ENCODE data around the gene ATP5ME.
"Not testable (repeated sequence)": the region's sequence is repeated elsewhere in the genome, so short reads cannot be mapped to it uniquely, and the experiment has no call there.

The ATP5ME gene

DNA sequence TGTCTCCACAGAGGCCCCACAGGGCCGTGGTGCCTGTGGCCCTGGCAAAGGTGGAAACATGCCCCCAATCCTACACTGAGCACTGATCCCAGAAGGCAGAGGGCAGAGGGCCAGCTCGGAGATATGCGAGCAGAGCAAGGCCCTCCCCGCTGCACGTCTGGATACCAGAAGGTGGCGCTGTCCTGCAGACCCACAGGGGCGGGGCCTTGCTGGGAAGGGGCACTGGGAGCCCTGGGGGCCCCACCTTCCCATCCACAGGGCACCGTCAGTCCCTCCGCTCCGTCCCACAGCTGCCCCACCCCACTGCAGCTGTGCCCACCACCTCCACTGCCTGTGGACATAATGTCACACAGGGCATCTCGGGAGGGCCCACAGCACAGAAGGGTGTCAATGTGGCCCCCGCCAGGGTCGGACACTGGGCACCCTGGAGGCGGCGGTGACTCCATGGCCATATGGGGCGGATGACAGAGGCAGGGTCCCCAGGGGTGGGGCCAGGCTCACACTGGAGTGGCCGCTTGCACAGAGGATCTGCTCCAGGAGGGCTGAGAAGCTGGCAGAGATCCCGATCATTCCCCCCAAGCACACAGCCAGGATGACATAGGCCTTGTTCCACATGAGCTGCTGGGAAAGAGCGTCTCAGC is 10.0 kb upstream of the ATP5ME start:
- peak; percentile 79 for DNase-seq (ENCODE audit: low spot score)

DNA sequence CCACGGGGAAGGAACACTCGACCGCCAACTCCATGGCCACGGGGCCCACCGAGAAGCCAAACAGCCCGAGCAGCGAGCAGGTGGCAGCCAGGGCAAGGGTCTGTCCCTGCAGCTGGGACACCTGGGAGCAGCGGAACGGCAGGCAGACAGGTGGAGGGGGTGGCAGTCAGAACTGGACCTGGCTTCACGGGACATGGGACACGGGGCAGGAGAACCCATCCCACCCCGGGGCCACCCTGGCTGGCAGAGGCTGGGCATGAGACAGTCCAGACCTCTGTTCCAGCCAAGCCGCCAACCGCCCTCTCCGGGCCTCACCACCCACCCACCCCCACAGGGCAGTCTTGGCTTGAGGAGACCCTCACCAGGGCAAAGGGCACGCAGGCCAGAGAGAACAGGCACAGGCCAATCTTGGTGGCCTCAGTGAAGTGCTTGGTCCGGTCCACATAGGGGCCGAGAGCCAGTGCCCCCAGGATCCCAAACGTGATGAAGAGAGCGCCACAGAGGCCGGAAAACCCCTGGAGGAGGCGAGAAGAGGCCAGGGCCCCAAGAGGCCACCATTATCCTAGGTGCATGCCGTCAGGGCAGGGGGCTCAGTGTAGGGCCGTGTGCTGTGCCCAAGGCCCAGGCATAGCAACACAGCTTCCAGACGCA is 9.3 kb upstream of the ATP5ME start:
- no peak for DNase-seq (ENCODE audit: low spot score)

DNA sequence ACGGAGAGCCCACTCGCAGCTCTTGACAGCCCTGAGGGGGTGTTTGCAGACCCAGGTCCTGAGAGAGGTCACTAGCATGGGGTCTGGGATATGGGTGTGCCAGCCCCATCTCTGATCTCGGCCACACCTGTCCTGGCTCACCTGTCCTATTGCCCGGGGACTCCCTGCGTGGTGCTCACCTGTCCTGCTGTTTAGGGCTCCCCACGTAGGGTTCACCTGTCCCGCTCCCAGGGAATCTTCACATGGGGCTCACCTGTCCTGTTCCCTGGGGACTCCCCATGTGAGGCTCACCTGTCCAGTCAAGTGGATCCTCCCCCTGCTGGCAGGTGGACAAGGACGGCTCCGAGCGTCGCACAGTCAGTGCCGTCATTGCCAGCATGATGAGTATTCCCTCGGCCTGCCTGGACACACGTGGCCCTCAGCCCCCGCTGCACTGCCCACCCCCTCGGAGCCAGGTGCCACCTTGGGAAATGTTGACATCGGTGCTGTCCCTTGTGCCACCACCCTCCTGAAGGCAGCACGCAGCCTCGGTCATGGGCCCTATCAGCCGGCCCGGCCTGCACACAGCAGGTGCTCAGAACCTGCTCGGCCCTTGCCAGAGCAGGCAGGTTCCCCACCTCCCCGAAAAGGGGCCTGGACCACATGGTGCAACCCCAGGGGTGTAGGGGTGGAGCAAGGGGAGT is 8.6 kb upstream of the ATP5ME start:
- DNase-seq (ENCODE audit: low spot score) = no peak

DNA sequence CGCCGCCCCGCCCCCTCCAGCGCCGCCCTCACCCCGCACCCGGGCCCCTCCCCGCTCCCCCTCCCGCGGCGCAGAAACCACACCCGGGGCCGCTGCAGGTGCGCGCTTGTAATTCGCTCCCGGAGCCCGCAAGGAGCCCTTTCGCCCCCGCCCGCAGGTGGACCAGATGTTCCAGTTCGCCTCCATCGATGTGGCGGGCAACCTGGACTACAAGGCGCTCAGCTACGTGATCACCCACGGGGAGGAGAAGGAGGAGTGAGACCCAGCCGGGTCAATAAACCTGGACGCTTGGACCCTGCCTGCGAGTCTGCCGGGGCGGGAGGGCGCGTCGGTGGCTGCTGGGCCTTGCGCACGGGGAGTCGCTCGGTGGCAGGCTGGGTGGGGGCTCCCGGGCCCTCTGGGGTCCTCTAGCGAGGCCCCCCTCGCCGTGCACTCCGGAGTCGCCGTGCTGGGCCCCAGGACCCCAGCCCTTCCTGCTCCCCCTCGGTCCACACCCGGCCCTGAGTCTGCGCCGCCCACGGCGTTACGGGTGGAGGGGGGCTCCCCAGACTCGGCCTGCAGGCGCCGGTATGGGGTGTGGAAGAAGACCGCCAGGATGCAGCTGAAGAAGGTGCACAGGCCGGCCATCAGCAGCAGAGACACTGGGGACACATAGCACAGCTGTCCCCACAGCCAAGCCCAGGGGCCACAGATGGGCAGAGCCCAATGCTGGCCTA is 7.8 kb upstream of the ATP5ME start:
- no peak for DNase-seq (ENCODE audit: low spot score)

GRCh38 chr4:680928-681645 is 7.0 kb upstream of the ATP5ME start:
- no peak for DNase-seq (ENCODE audit: low spot score)

- peak; percentile 43 for DNase-seq (ENCODE audit: low spot score)
Measured at GRCh38 chr4:680551-680927, 6.5 kb upstream of the ATP5ME start.

- no peak for DNase-seq (ENCODE audit: low spot score)
Measured at GRCh38 chr4:680091-680490, 6.0 kb upstream of the ATP5ME start.

DNA sequence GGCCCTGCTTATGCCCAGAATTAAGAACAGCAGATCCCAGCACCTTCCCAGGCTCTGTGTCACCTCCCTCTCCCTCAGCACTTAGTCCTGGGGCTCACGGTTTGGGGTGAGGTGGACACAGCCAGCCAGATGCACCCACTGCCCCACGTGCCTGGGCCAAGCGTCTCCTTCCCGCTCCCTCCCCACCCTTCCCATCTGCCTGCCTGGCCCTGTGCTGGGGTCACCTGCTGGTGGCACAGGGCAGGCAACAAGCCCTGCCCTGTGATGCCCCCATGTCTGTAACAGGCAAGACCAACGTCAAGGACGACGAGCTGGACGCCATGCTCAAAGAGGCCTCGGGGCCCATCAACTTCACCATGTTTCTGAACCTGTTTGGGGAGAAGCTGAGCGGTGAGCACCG is 5.6 kb upstream of the ATP5ME start:
- DNase-seq (ENCODE audit: low spot score) = no peak

DNA sequence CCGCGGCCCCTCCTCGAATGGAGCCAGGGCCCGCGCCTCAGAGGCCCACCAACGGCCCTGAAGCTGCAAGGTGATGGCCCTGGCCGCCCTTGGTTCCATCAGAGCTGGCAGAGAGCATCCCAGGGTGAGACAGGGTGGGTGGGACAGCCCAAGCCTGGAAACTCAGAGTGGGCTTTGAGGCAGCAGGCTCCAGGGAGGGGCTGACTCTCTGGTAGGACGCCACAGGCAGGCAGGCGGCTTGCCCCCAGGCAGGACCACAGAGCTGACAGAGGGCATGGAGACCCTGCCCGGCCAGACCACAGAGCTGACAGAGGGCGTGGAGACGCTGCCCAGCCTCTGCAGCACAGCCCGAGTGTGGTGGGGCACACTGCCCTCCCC is 5.0 kb upstream of the ATP5ME start:
- DNase-seq (ENCODE audit: low spot score) = no peak

DNA sequence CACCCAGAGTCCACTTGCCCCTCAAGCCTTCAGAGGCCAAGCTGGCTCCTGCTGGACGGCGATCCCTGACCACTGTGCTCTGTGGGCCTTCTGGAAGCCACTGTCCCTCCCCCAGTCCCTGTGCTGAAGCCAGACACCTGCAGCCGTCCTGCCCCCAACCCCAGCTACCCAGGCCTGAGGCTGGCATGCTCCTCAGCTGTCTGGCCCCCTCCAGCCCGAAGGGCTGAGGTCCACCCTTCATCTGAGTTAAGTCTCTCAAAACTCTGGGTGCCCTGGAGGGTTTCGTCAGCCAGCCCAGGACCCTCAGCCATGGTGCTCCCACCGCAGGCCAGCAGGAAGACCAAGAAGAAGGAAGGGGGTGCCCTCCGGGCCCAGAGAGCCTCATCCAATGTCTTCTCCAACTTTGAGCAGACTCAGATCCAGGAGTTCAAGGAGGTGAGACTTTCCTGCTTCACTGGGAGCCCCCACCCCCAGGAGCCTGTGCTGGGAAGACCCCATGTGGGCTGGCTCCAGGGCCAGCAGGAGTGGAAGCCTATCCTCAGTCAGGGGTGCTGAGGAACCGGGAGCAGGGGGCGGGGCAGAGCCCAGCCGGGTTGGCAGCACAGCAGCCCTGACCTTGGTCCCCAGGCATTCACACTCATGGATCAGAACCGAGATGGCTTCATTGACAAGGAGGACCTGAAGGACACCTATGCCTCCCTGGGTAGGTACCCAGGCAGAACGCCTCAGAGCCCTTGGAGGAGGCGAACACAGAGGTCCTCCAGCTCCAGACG is 4.4 kb upstream of the ATP5ME start:
- DNase-seq (ENCODE audit: low spot score) = no peak

DNA sequence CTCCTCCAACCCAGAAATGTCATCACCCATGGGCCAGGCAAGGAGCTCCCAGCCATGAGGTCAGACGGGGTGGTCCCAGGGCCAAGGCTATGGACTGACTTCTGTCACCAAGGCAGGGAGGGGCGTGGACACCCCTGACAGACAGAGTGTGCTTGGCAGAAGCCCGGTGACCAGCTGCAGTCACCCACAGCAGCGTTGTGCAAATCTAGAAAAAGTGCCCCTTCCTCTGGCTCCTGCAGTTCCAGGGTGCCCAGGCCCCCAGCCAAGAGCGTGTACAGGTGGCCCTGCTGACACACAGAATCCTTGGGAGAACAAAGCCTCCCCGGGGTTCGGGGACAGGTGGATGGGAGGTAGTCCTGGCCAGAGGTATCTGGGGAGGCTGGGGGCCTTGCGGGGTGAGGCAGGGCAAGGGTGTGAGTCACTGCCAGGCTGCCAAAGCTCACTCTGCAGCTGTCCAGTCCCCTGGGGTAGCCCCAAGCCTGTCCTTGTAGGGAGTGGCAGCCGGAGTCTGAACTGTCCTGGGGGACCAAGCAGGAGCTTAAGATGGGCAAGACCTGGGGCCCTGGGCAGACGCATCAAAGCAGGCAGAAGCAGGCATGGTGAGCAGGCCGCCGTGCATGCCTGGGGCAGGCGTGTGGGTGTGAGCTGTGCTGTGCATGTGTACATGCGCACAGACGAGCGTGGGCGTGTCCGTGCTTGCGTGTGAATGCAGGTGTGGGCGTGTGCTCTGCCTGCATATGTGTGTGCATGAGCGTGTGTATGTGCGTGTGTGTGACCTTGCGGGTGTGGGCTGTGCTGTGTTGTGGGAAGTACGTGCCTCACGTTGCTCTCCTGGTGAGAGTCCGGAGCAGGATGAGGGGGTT is 3.6 kb upstream of the ATP5ME start:
- peak; percentile 40 for DNase-seq (ENCODE audit: low spot score)

GRCh38 chr4:676871-677235 is 2.8 kb upstream of the ATP5ME start:
- no peak for DNase-seq (ENCODE audit: low spot score)

DNA sequence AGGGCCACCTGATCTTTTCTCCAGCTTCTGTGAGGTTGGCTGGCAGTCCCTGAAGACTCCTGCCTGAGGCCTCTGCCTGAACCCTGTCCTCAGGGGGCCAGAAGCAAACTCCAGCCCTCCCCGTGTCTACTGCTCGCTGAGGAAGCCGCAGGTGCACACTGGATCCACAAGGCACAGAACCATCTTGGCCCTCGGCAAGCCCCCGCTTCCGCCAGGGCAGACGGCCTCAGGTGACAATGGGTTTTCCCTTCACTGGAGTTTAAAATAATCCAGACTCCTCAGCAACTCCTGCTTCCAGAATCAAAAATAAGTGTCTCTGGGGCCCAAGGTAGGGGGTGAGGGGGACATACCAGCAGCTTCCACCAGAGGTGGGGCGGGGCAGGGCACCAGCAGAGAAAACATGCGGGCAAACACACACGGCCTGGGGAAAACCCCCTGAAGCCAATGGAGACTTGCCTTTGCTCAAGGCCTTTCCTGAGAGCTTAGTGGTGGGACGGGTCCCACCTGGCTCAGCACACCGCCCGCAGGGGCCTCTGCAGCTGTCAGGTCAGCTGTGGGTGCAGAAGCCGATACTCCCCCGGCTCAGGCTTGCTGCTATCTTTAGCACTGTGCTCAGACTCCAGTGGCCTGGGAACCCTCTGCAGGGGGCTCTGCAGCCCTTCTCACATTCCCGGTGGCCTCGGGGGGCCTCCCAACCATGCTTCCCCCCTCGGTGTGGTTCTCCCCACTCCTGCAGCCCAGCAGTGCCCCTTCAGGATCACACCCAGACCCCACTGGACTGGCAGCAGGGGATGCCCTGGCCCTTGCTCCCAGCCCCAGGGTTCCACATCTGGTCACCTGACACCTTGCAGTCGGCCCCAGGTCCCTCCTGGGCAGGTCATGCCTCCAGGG is 2.1 kb upstream of the ATP5ME start:
- DNase-seq (ENCODE audit: low spot score) = no peak

DNA sequence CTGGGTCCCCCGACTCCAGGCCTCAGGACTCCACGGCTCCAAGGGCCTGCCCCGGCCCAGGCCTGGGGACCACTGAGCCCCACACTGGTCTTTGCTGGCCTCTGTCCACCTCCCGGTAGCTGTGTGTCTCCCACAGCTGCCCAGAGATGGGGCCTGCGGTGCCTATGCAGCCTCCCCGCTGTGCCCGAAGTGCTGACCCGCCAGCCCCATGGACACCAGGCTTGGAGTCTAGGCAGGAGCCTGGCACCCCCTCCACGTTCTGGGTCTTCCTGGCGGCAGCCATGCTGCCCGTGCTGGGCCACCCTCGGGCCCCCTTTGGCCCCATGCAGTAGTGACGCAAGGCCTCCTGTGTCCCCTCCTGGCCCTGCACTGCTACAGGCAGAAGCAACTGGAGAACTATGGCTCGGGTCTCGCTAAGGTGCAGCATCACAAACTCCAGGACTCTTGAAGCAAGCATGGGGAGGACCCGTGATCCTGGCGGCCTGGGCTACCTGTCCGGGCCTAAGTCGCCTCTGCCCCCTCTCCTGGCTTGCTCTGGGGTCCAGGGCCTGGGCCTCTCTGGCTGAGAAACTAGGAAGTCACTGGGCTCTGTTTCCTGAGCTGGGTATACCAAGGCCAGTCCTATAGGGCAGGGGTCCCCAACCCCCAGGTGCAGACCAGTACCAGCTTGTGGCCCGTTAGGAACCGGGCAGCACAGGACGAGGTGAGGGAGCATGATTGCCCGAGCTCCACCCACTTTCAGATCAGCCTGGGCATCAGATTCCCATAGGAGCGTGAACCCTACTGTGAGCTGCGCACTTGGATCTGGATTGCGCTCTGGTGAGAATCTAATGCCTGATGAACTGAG is 1.2 kb upstream of the ATP5ME start:
- peak; percentile 48 for DNase-seq (ENCODE audit: low spot score)

DNA sequence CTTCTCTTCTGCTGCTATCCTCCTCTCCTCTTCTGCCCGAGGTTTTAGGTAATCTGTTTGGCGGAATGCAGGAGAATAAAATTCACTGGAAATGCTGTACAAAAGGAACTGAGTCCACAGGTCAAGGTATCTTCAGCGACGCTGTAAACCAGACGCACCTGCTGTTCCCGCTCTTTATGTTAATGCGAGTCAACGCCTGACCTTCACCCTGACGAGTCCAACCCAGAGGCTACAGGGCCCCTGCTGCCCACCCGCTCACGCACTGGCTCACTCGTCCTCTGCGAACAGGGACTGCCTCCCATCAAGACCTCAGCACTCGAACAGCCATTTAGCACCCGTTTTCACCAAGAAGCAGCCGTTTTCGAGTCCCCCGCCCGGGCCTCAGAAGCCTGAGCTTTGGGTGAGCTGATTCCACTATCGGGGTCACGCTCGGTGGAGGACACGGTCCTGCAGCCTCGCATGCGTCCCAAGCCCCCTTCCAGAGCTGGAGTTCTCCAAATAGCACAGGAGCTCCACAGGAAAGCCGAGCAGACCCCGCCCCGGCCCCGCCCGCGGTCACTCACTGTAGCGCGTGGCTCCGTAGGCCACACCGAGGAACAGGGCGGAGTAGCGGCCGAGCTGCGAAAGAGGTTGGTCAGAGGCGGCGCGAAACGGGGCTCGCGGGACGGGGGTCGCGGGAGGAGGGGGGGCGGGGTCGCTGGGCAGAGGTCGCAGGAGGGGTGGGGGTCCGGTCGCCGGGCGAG is 556 bp downstream of the ATP5ME start:
- DNase-seq (ENCODE audit: low spot score) = peak; percentile 38

DNA sequence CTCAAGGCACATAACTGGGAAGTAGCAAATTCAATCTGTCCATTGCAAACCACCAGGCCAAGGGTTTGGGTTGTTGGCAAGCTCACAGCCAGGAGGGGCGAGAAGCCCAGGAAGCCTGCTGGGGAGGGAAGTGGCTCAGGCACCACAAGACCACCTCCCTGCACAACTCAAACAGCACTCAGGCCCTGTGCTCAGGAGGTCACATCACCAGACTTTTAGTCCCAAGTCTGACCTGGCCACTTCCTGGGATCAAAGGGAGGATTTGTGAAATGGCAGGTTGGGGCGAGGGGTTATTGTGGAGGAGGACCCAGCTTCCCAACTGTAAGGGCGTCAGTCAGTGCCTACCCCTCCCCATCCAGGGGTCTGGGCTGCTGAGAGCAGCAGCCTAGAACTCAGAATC is 2.3 kb downstream of the ATP5ME start:
- DNase-seq (ENCODE audit: low spot score) = no peak

DNA sequence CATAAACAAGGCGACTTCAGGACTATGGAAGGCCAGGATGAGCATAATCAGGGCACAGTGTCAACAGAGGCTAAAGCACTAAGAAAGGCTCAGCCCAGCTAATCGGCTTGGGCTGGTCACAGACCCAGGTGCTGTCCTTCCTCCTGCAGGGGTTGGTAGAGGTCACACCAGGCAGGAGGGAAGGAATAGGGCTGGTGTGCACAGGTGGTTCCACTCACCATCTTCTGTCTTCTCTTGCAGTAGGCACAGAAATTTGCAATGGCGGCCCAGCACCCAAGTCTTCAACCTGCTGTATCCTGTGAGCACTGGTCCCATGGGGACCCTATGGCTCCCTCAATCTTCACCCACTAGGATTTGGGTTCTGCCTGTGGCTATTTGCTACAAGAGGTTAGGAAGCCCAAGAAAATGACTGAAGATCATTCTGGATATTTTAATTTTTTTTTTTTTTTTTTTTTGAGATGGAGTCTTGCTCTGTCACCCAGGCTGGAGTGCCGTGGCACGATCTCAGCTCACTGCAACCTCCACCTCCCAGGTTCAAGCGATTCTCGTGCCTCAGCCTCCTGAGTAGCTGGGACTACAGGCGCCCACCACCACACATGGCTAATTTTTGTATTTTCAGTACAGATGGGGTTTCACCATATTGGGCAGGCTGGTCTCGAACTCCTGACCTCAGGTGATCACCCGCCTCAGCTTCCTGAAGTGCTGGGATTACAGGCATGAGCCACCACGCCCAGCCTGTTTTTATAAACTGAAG is 4.1 kb downstream of the ATP5ME start:
- DNase-seq (ENCODE audit: low spot score) = not testable (repeated sequence)

All from RKO (cell line).